Measurements from ENCODE around the gene STXBP5. TPM values are rescaled to one million over a fixed set of nuclear protein-coding genes. Genes with fewer than 3 reads are reported as not detected.

Gene STXBP5
- total and polyA plus RNA-seq, 9 of the 15 experiments (the other 6 are each of a cell fraction or from before 2014, with no cell fraction given): 23.3 to 172 (median 71.5) TPM

- intact Hi-C loops (cut with micrococcal nuclease): loop anchor here (1.0 kb wide), 1 partner anchor 322 kb away; no protein-coding TSS in a partner anchor
- WGBS (ENCODE audit: insufficient coverage, low coverage, missing lambda C conversion rate): 11% methylated on average over 4 of the region's 4 CpGs
- ATAC-seq: no peak
- H3K4me3 ChIP-seq: peak overlapping the region; percentile 88
- H3K79me2 ChIP-seq (ENCODE audit: control insufficient read depth, insufficient read depth, low read length): peaks cover 99% of the 10 kb centered on the region
- POLR2A ChIA-PET: interaction anchor here (0.7 to 1.2 kb wide), 2 partner anchors 9 to 14 kb away, joined by 3 read pairs; no protein-coding TSS in a partner anchor
- no peaks in the 10 kb centered on the region for H3K9me1 ChIP-seq (ENCODE audit: control insufficient read depth, insufficient read depth, low read length)
- H3K4me2 ChIP-seq (ENCODE audit: insufficient read depth, low read length): peak overlapping the region; percentile 78
- H3K4me1 ChIP-seq (replicated peaks in 1 of 2; ENCODE audit: control insufficient read depth in 2 of 2, insufficient read depth in 2 of 2, low read length in 2 of 2): peaks cover under 1 to 32% of the 10 kb centered on the region in 2 experiments
- no peak for DNase-seq (ENCODE audit: extremely low read depth in 1 of 4, low spot score in 3 of 4)
- no peak overlapping the region for H2AFZ ChIP-seq (ENCODE audit: low read depth, low read length)
- no peaks in the 10 kb centered on the region; the same call in 1 of the 2 replicates for H4K20me1 ChIP-seq (replicated peaks; ENCODE audit: control insufficient read depth, insufficient read depth, low read length)
- H3K9ac ChIP-seq (ENCODE audit: insufficient read depth in 1 of 2, low read depth in 2 of 2, low read length in 2 of 2): peak overlapping the region in 1 of 2 experiments; percentile 80; a peak in 3 of 4 replicates
- H3K27me3 ChIP-seq (ENCODE audit: control insufficient read depth in 2 of 2, insufficient read depth in 2 of 2, low read length in 2 of 2): no peaks in the 10 kb centered on the region
- peak overlapping the region; percentile 88 for H3K27ac ChIP-seq (ENCODE audit: extremely low read depth, low read depth, low read length)
- H3K36me3 ChIP-seq (ENCODE audit: control insufficient read depth, insufficient read depth, low read length): peaks cover 60% of the 10 kb centered on the region
- FAIRE-seq: no peak
- CTCF ChIA-PET (ENCODE audit: low intra/inter-chr PET ratio): interaction anchor here (0.7 to 1.3 kb wide), 2 partner anchors 75 to 306 kb away, joined by 3 to 4 read pairs; no protein-coding TSS in a partner anchor
- in situ Hi-C loops (cut with MboI): loop anchor here (25.0 kb wide), 1 partner anchor 321 kb away; no protein-coding TSS in a partner anchor
- H3K9me3 ChIP-seq (replicated peaks; ENCODE audit: control insufficient read depth, insufficient read depth, low read depth, low read length): no peaks in the 10 kb centered on the region
- BruUV-seq (replicated peaks): no TSS peak
- TF ChIP-seq CAMTA2 (CRISPR knock-in tag; conservative IDR thresholded peaks at IDR 0.05): no peak
- 0 out of 2 replicates have a peak, but pooled peaks have one; percentile 21 for TF ChIP-seq MAFG (tag; conservative IDR thresholded peaks at IDR 0.05)
- peak; percentile 80; the same call in 1 of the 2 replicates for TF ChIP-seq BRD4 (IDR thresholded peaks at IDR 0.05)
- TF ChIP-seq, protein P1, sequence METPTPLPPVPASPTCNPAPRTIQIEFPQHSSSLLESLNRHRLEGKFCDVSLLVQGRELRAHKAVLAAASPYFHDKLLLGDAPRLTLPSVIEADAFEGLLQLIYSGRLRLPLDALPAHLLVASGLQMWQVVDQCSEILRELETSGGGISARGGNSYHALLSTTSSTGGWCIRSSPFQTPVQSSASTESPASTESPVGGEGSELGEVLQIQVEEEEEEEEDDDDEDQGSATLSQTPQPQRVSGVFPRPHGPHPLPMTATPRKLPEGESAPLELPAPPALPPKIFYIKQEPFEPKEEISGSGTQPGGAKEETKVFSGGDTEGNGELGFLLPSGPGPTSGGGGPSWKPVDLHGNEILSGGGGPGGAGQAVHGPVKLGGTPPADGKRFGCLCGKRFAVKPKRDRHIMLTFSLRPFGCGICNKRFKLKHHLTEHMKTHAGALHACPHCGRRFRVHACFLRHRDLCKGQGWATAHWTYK (CRISPR knock-in tag; IDR thresholded peaks at IDR 0.05): no peak
- TF ChIP-seq ZNF316 (IDR thresholded peaks at IDR 0.05): peak; percentile 24; the same call in 1 of the 2 replicates
- peak; percentile 48 for TF ChIP-seq RBFOX2 (IDR thresholded peaks at IDR 0.05; ENCODE audit: low read depth, low read length)
- TF ChIP-seq HCFC1 (IDR thresholded peaks at IDR 0.05; ENCODE audit: low read depth, low read length): no peak
- TF ChIP-seq NFE2 (IDR thresholded peaks at IDR 0.05; ENCODE audit: low read depth): peak; percentile 29; the same call in 1 of the 2 replicates
- no peak for TF ChIP-seq NFXL1 (CRISPR knock-in tag; IDR thresholded peaks at IDR 0.05)
- no peak for TF ChIP-seq FOXJ2 (tag; IDR thresholded peaks at IDR 0.05)
- no peak for TF ChIP-seq NFYB (IDR thresholded peaks at IDR 0.05; ENCODE audit: extremely low read depth, insufficient read length)
- TF ChIP-seq POLR2H (tag; IDR thresholded peaks at IDR 0.05; ENCODE audit: low read depth): peak; percentile 49
- no peak for TF ChIP-seq PTBP1 (IDR thresholded peaks at IDR 0.05; ENCODE audit: low read depth, low read length)
- no peak for TF ChIP-seq PCBP2 (IDR thresholded peaks at IDR 0.05; ENCODE audit: low read depth, low read length, poor library complexity, severe bottlenecking)
- 0 out of 2 replicates have a peak, but pooled peaks have one; percentile 1 for TF ChIP-seq STAT5A (IDR thresholded peaks at IDR 0.05; ENCODE audit: borderline replicate concordance, low read length)
- no peak for TF ChIP-seq THAP7 (CRISPR knock-in tag; IDR thresholded peaks at IDR 0.05)
- TF ChIP-seq, protein P2, sequence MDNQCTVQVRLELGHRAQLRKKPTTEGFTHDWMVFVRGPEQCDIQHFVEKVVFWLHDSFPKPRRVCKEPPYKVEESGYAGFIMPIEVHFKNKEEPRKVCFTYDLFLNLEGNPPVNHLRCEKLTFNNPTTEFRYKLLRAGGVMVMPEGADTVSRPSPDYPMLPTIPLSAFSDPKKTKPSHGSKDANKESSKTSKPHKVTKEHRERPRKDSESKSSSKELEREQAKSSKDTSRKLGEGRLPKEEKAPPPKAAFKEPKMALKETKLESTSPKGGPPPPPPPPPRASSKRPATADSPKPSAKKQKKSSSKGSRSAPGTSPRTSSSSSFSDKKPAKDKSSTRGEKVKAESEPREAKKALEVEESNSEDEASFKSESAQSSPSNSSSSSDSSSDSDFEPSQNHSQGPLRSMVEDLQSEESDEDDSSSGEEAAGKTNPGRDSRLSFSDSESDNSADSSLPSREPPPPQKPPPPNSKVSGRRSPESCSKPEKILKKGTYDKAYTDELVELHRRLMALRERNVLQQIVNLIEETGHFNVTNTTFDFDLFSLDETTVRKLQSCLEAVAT (IDR thresholded peaks at IDR 0.05): peak in 1 of 2 experiments; percentile 15; a peak in 2 of 4 replicates
- no peak for TF ChIP-seq CREB1 (IDR thresholded peaks at IDR 0.05)
- no peak for TF ChIP-seq CREB1 (CRISPR knock-in tag; IDR thresholded peaks at IDR 0.05)
Measured at GRCh38 chr6:147207837-147208754, 3.9 kb downstream of the STXBP5 start.

Measured in K562 (cell line).